Activated T-helper 1 cell treated with Interleukin-2 at 50 U/mL for 16 hours (primary cell): ENCODE results near the gene TSPAN3.

Experiments used
- DNase-seq: peaks from one replicate; pipeline ENCODE4 v3.0.0-alpha.2; 2020; ENCODE audit warnings: low read depth

TSPAN3 gene

GRCh38 chr15:77070495-77071304 lies at the start of gene TSPAN3:
TSPAN3 (minus strand) TSS chr15:77071109; CDS start chr15:77070954, 155 bp downstream.
- peak; percentile 87 for DNase-seq

GRCh38 chr15:77120576-77120975 lies 49.7 kb upstream of the TSPAN3 start:
- no peak for DNase-seq

- DNase-seq: no peak
Observed at GRCh38 chr15:77119446-77119845, 48.5 kb upstream of the TSPAN3 start.

- no peak for DNase-seq
Observed at GRCh38 chr15:77118882-77119321, 48.0 kb upstream of the TSPAN3 start.

GRCh38 chr15:77115179-77115578 lies 44.3 kb upstream of the TSPAN3 start:
- no peak for DNase-seq

- DNase-seq: no peak
Observed at GRCh38 chr15:77112838-77113504, 42.1 kb upstream of the TSPAN3 start.

- no peak for DNase-seq
Observed at GRCh38 chr15:77111789-77112188, 40.9 kb upstream of the TSPAN3 start.

GRCh38 chr15:77107531-77108355 lies 36.8 kb upstream of the TSPAN3 start:
- DNase-seq: no peak

GRCh38 chr15:77107068-77107467 lies 36.2 kb upstream of the TSPAN3 start:
- no peak for DNase-seq

- no peak for DNase-seq
Observed at GRCh38 chr15:77104155-77104554, 33.2 kb upstream of the TSPAN3 start.

- no peak for DNase-seq
Observed at GRCh38 chr15:77099741-77100463, 29.0 kb upstream of the TSPAN3 start.

- DNase-seq: no peak
Observed at GRCh38 chr15:77098572-77098971, 27.7 kb upstream of the TSPAN3 start.

- no peak for DNase-seq
Observed at GRCh38 chr15:77097921-77098320, 27.0 kb upstream of the TSPAN3 start.

GRCh38 chr15:77097248-77097721 lies 26.4 kb upstream of the TSPAN3 start:
- DNase-seq: no peak

GRCh38 chr15:77096541-77096940 lies 25.6 kb upstream of the TSPAN3 start:
- no peak for DNase-seq

GRCh38 chr15:77096138-77096537 lies 25.2 kb upstream of the TSPAN3 start:
- DNase-seq: no peak

- DNase-seq: no peak
Observed at GRCh38 chr15:77094397-77095030, 23.6 kb upstream of the TSPAN3 start.

- DNase-seq: no peak
Observed at GRCh38 chr15:77093436-77093835, 22.5 kb upstream of the TSPAN3 start.

- DNase-seq: no peak
Observed at GRCh38 chr15:77091097-77091496, 20.2 kb upstream of the TSPAN3 start.

GRCh38 chr15:77087213-77087612 lies 16.3 kb upstream of the TSPAN3 start:
- DNase-seq: no peak

- no peak for DNase-seq
Observed at GRCh38 chr15:77085297-77085696, 14.4 kb upstream of the TSPAN3 start.
